Sigmoid colon (tissue), 7 donors: Measurements from ENCODE around the gene PCED1B. TPM values are rescaled to one million over a fixed set of nuclear protein-coding genes. Genes with fewer than 3 reads are reported as not detected.

Source experiments
- DNase-seq: peaks from one replicate; pipeline ENCODE4 v3.0.0-alpha.2; 2019
- H3K27ac ChIP-seq, 4 donors: fragments of 200-600 bp; sonication (generic); one replicate each; pipeline ENCODE4 v1.5.1; 2016 to 2019; ENCODE audit warnings: mild to moderate bottlenecking in 1 of 4
- H3K27me3 ChIP-seq, 3 donors: fragments of 200-600 bp; sonication (generic); one replicate each; pipeline ENCODE4 v1.5.1; 2019; ENCODE audit warnings: mild to moderate bottlenecking in 1 of 3
- H3K36me3 ChIP-seq, 4 donors: fragments of 200-600 bp; sonication (generic); one replicate each; pipeline ENCODE4 v1.5.1; 2016 to 2019
- H3K4me1 ChIP-seq, 4 donors: fragments of 200-600 bp; sonication (generic); one replicate each; pipeline ENCODE4 v1.5.1; 2017 to 2019
- H3K4me3 ChIP-seq, 4 donors: fragments of 200-600 bp; sonication (generic); one replicate each; pipeline ENCODE4 v1.5.1; 2017 to 2019; ENCODE audit warnings: mild to moderate bottlenecking in 2 of 4, moderate library complexity in 1 of 4
- H3K9me3 ChIP-seq, 4 donors: fragments of 200-600 bp in 3 of 4; sonication (generic) in 3 of 4; one replicate each; pipeline versions ENCODE4 v1.5.1 to v1.6.1; 2013 to 2019
- EP300 ChIP-seq, 4 donors: sonication (generic); formaldehyde crosslinking; IDR thresholded peaks; one replicate each; pipeline ENCODE4 v1.6.1; 2017; ENCODE audit warnings: antibody characterized with exemption in 4 of 4
- POLR2A ChIP-seq, 2 donors: fragments of 450-650 bp; IDR thresholded peaks; one replicate each; pipeline ENCODE4 v1.6.1; 2016; ENCODE audit warnings: antibody characterized with exemption in 2 of 2, mild to moderate bottlenecking in 2 of 2, moderate library complexity in 2 of 2
- POLR2AphosphoS5 ChIP-seq, 4 donors: sonication (generic); formaldehyde crosslinking; IDR thresholded peaks; one replicate each; pipeline ENCODE4 v1.6.1; 2017; ENCODE audit warnings: antibody characterized with exemption in 4 of 4
- whole genome bisulfite sequencing, 2 donors: extraction: QIAGEN DNeasy Blood & Tissue Kit; methylation state at CpG; one replicate each; pipeline ENCODE4 v1.1.7; 2013; 5-methylcytosine and 5-hydroxymethylcytosine counted together
- intact Hi-C: fragments of 100-400 bp; cut with DNase I; formaldehyde crosslinking; loops from one replicate; pipeline ENCODE4 v1.15.1; 2023
- polyA plus RNA-seq, 3 donors: library from polyadenylated mRNA; stranded (reverse); fragments of 200-250 nt; gene quantifications; one replicate each; pipeline ENCODE4 v1.2.3, GENCODE V29; 2013
- total RNA-seq, 4 donors: library from RNA; depleted of rRNA; stranded (reverse); fragments of >200 nt; gene quantifications; one replicate each; pipeline ENCODE4 v1.1.0, GENCODE V29; 2016
- TF ChIP-seq, protein P1 (sequence below), 4 experiments: fragments of 450-650 bp in 3 of 4; fragments of 200-600 bp in 1 of 4; IDR thresholded peaks; one replicate each; pipeline ENCODE4 v1.5.1; 2016 to 2019; ENCODE audit warnings: antibody characterized with exemption in 4 of 4, mild to moderate bottlenecking in 3 of 4, moderate library complexity in 2 of 4
- donor health status: healthy with polysubstance abuse.
- donor health status: Bipolar disorder and iron deficiency.
- donor health status: healthy.

PCED1B gene
- total and polyA plus RNA-seq, 7 donors = 1.2 to 11.9 (median 5.7) TPM

DNA sequence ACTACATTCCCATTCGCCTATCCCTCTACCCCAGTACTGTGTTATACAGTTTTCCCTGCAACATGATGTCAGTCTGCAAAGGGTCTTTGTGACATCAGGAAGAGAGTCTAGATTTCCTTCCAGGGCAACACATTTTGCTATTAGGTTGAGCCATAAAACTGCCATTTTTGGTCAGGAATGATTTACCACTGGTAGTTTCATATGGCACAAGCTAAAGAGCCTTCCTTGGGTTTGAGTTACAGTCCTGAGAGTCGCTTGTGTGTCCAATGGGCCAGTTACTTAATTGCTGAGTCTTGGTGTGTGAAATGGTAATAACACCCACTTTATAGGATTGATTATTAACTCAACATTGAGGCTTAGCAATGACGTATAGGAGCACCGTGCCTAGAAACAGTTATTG is 23.0 kb downstream of the PCED1B start:
- Histone ChIP-seq H3K27me3 (no peaks in the 10 kb centered on the region), H3K27ac (peak overlapping the region in 3 of 4 donors; percentile 76 to 84 (median 84)), H3K4me1 (peaks cover 0 to 53% (median 39%) of the 10 kb centered on the region in 4 donors), H3K9me3 (no peaks in the 10 kb centered on the region), H3K4me3 (no peak overlapping the region), H3K36me3 (no peaks in the 10 kb centered on the region)
- no peak for DNase-seq
- intact Hi-C loops = loop anchor here (5.0 to 10.0 kb wide), 2 partner anchors 172 to 275 kb away; no protein-coding TSS in a partner anchor
- TF ChIP-seq EP300 (IDR thresholded peaks at IDR 0.05) (no peak), POLR2A (IDR thresholded peaks at IDR 0.05) (no peak), POLR2AphosphoS5 (IDR thresholded peaks at IDR 0.05) (no peak)
- TF ChIP-seq, protein P1, sequence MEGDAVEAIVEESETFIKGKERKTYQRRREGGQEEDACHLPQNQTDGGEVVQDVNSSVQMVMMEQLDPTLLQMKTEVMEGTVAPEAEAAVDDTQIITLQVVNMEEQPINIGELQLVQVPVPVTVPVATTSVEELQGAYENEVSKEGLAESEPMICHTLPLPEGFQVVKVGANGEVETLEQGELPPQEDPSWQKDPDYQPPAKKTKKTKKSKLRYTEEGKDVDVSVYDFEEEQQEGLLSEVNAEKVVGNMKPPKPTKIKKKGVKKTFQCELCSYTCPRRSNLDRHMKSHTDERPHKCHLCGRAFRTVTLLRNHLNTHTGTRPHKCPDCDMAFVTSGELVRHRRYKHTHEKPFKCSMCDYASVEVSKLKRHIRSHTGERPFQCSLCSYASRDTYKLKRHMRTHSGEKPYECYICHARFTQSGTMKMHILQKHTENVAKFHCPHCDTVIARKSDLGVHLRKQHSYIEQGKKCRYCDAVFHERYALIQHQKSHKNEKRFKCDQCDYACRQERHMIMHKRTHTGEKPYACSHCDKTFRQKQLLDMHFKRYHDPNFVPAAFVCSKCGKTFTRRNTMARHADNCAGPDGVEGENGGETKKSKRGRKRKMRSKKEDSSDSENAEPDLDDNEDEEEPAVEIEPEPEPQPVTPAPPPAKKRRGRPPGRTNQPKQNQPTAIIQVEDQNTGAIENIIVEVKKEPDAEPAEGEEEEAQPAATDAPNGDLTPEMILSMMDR (IDR thresholded peaks at IDR 0.05) = no peak
- WGBS, 2 donors = 59 to 81% methylated on average over 4 of the region's 4 CpGs

DNA sequence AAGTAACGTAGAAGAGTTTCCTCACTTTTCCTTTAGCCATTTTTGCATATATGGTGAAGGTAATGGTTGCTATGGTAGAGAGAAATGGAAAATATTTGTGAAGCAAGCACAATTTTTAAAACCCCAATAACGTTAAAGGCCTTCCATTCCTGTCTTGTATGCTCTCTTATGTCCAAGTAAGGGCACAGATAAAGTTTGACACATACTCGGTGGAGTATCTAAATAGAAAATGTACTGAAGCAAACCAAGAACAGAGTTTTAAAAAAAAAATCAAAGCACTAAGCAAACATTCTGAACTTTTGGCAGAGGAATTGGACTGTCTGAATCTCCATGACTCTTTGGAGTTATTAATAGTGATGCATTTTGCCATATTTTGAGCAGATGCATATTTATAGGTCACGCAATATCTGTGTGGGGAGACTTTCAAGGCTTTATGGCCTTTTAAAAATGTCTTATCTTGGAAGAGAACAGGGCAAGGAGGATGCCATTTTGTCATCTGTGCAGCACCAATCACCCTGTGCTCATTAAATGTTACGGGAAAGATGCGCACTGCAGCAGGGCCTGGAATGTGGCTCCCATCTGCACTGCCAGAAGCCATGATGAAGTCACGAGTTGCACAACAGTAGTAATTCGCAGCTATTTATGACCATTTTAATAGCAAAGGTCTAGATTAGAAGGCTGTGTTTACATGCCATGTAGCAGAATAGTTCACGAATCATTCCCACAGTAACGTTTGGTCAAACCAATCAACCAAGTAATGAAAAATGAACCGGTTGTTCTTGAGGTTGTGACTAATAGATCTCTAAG is 23.6 kb downstream of the PCED1B start:
- peak; percentile 87 for DNase-seq

DNA sequence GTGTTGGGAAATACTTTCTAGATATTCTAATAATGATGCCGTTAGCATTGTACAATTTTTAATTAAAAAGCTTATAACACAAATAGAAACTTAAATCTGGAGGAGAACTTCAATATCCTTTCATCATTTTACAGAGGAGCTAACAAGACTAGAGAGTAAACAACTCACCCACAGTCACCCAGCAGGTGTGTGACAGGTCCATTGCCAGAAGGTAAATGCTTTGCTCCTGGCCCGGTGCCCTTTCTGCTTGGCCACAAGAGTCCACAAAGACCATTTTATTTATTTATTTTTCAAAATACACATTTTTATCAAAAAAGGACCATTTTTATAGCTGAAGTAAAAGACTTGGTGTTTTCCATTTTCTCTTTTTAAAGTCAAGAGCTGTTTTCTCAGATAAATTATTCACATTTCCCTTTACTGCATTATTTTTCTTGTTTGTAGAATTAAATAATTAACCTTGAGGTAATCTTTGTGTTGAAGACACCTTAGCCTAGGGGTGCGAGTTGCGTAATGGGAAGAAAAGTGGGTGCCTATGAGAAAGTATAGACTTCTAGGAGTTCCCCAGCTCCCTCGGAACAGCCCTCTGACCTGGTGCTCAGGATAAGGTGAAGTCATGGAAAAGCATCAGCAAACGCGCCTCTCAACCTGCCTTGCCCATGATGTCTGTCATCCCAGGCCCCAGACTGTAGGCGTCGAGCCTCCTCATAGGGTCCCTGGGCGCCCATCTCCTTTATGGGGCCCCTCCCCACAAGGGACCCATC is 26.7 kb downstream of the PCED1B start:
- no peak overlapping the region for H3K4me3 ChIP-seq
- TF ChIP-seq POLR2AphosphoS5 (IDR thresholded peaks at IDR 0.05) = no peak
- TF ChIP-seq, protein P1 (IDR thresholded peaks at IDR 0.05) = no peak
- TF ChIP-seq EP300 (IDR thresholded peaks at IDR 0.05) = no peak
- TF ChIP-seq POLR2A (IDR thresholded peaks at IDR 0.05) = no peak
- peaks cover 0 to 6% (median 0%) of the 10 kb centered on the region in 4 donors for H3K36me3 ChIP-seq
- WGBS, 2 donors = 71 to 91% methylated on average over 10 of the region's 10 CpGs
- no peak overlapping the region for H3K27ac ChIP-seq
- no peaks in the 10 kb centered on the region for H3K9me3 ChIP-seq
- DNase-seq = no peak
- no peaks in the 10 kb centered on the region for H3K27me3 ChIP-seq
- H3K4me1 ChIP-seq = peaks cover 0 to 32% (median 21%) of the 10 kb centered on the region in 4 donors
- intact Hi-C loops = loop anchor here (5.0 to 10.0 kb wide), 3 partner anchors 51 to 446 kb away; no protein-coding TSS in a partner anchor

More for the DNA sequence above, 23.6 kb downstream of the PCED1B start:
- no peaks in the 10 kb centered on the region for H3K36me3 ChIP-seq
- TF ChIP-seq, protein P1 (IDR thresholded peaks at IDR 0.05) = no peak
- TF ChIP-seq EP300 (IDR thresholded peaks at IDR 0.05) = peak; percentile 82 to 93 (median 90)
- TF ChIP-seq POLR2AphosphoS5 (IDR thresholded peaks at IDR 0.05) = peak; percentile 81 to 94 (median 90)
- no peak for TF ChIP-seq POLR2A (IDR thresholded peaks at IDR 0.05)
- peaks cover 0 to 46% (median 33%) of the 10 kb centered on the region in 4 donors for H3K4me1 ChIP-seq
- intact Hi-C loops = loop anchor here (5.0 to 10.0 kb wide), 2 partner anchors 172 to 274 kb away; no protein-coding TSS in a partner anchor
- no peak overlapping the region for H3K4me3 ChIP-seq
- H3K9me3 ChIP-seq = no peaks in the 10 kb centered on the region
- 77 to 83% methylated on average over 11 of the region's 11 CpGs for WGBS, 2 donors
- no peaks in the 10 kb centered on the region for H3K27me3 ChIP-seq
- H3K27ac ChIP-seq = peak overlapping the region; percentile 30 to 84 (median 80)

DNA sequence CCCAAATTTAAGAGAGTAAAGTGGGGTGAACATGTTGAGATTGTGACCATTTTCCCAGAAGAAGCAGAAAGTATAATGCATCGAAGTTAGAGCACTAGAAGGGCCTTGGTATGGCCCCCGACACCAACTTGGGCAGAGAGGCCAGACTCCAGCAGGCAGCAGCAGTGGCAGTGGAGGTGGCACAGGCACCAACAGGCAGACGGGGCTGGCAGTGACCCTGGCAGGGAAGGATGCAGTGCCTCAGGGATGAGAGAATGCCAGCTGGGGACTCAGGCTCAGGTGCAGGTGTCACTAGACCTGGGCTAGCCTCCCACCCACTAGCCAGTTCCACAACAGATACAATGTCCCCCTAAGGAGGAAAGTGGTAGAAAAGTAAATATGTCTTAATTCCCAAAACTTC is 28.0 kb downstream of the PCED1B start:
- 92 to 96% methylated on average over 3 of the region's 3 CpGs for WGBS, 2 donors
- no peak for TF ChIP-seq POLR2A (IDR thresholded peaks at IDR 0.05)
- intact Hi-C loops = loop anchor here (5.0 to 10.0 kb wide), 3 partner anchors 50 to 445 kb away; no protein-coding TSS in a partner anchor
- no peak overlapping the region for H3K4me3 ChIP-seq
- no peaks in the 10 kb centered on the region for H3K27me3 ChIP-seq
- DNase-seq = no peak
- peaks cover 0 to 6% (median 0%) of the 10 kb centered on the region in 4 donors for H3K36me3 ChIP-seq
- H3K4me1 ChIP-seq = peaks cover 0 to 21% (median 14%) of the 10 kb centered on the region in 4 donors
- no peaks in the 10 kb centered on the region for H3K9me3 ChIP-seq
- H3K27ac ChIP-seq = no peak overlapping the region

DNA sequence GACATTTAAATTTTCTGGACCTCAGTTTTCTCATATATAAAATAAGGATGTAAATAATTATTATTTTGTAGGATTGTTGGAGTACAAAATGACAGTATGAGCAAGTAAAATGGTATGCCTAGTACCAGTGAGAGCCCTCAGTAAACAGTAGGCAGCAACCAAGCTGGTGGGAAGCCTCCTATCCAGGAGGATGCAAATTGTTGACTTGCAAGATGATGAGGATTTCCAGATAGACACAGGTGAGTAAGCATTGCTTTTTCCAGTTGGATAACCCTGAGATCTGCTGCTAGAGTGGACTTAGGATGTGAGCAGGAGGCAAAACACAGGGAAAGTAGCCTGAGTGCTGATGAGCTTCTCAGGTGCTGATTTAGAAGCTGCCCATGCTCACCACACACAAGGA is 28.5 kb downstream of the PCED1B start:
- no peaks in the 10 kb centered on the region for H3K9me3 ChIP-seq
- intact Hi-C loops = loop anchor here (5.0 to 10.0 kb wide), 3 partner anchors 49 to 444 kb away; no protein-coding TSS in a partner anchor
- no peak overlapping the region for H3K27ac ChIP-seq
- H3K4me3 ChIP-seq = no peak overlapping the region
- no peak for DNase-seq
- peaks cover 0 to 6% (median 0%) of the 10 kb centered on the region in 4 donors for H3K36me3 ChIP-seq
- H3K4me1 ChIP-seq = peaks cover 0 to 16% (median 9%) of the 10 kb centered on the region in 4 donors
- TF ChIP-seq EP300 (IDR thresholded peaks at IDR 0.05) = no peak
- no peak for TF ChIP-seq POLR2AphosphoS5 (IDR thresholded peaks at IDR 0.05)
- TF ChIP-seq POLR2A (IDR thresholded peaks at IDR 0.05) = no peak
- TF ChIP-seq, protein P1 (IDR thresholded peaks at IDR 0.05) = no peak
- no peaks in the 10 kb centered on the region for H3K27me3 ChIP-seq
